HG03342 (cell line): ENCODE data around the gene C16orf54.
"Not testable (repeated sequence)": the region's sequence is repeated elsewhere in the genome, so short reads cannot be mapped to it uniquely, and the experiment has no call there.

Experiments
- ATAC-seq: cut with Tn5 transposase; IDR thresholded peaks from one replicate; pipeline ENCODE4 v1.9.1; 2021; ENCODE audit warnings: mild to moderate bottlenecking, moderate library complexity; ENCODE audit not compliant: unreplicated experiment

Gene C16orf54

DNA sequence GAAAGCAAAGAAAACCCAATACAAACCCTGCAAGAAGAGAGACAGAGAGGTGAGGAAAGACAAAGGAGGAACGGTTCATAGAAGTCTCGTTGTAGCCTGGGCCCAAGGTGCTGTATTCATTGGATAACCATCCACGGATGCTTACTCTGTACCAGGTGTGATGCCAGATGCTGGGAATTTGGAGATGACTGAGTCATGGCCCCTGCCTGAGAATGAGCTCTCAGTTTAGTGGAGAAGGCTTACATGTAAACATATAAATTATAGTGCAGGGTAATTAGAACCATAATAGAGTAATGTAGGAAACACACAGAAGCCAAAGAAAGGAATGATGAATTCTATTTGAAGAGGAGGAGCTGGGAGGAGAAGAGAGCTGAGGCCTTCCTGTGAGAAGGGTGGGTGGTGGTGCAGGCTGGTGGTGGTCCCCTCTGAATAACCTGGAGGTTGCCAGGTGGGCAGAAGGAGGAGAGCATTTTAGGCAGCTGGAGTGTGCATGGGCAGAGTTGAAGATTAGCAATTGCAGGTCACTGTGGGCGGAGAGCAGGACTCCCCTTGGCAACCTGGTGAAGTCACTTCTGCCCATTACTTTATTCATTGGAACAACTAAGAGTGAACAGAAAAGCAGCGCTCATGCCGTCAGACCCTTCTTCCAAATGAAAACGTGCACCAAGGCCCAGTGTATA is 24.6 kb upstream of the C16orf54 start:
- no peak for ATAC-seq

DNA sequence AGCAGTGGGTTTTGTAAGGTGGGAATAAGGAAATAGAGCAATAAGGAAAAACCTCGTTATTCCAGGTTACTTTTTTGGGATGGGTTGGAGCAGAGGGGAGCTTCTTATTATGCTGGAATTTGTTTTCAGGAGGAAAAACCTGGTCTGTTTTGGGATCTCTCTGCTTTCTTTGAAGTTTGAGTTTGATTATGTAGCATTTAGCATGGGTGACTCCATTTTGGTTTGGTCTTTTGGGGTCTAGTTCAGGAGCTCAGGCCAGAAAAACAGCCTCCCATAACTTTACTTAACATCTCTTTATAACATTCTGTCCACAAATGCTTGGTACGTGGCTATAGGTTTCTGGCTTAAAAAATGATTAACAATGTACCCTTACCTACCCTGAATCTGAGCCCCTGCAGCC is 23.7 kb upstream of the C16orf54 start:
- ATAC-seq = no peak

DNA sequence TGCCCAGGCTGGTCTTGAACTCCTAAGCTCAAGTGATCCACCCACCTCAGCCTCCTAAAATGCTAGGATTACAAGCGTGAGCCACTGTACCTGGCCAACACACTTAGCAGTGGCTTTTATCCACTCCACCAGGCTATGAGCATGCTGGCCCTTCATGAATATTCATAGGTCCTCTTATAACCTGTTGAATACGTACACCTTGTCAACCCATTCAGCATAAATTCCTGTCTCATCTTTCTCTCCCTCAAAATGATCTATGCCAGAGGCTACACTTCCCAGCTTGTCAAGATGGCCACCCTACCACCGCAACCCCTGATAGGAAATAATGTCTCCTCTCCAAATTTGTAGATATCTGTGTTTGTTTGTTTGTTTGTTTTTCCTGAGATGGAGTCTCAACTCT is 21.3 kb upstream of the C16orf54 start:
- ATAC-seq = no peak

DNA sequence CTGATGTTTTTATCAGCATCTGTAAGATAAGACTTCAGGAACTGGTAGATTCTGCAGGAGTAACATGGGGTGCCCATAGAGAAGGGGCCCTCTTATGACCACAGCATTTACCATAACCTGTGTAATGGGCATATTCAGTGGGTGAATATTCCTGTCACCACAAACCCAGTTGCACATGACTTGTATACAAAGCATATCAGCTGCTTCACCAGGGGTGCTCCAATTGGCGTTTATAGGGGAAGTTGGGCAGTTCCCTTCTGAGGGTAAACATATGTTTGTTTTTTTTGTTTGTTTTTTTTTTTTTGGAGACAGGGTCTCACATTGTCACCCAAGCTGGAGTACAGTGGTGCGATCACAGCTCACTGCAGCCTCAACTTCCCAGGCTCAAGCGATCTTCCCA is 20.8 kb upstream of the C16orf54 start:
- ATAC-seq = no peak

DNA sequence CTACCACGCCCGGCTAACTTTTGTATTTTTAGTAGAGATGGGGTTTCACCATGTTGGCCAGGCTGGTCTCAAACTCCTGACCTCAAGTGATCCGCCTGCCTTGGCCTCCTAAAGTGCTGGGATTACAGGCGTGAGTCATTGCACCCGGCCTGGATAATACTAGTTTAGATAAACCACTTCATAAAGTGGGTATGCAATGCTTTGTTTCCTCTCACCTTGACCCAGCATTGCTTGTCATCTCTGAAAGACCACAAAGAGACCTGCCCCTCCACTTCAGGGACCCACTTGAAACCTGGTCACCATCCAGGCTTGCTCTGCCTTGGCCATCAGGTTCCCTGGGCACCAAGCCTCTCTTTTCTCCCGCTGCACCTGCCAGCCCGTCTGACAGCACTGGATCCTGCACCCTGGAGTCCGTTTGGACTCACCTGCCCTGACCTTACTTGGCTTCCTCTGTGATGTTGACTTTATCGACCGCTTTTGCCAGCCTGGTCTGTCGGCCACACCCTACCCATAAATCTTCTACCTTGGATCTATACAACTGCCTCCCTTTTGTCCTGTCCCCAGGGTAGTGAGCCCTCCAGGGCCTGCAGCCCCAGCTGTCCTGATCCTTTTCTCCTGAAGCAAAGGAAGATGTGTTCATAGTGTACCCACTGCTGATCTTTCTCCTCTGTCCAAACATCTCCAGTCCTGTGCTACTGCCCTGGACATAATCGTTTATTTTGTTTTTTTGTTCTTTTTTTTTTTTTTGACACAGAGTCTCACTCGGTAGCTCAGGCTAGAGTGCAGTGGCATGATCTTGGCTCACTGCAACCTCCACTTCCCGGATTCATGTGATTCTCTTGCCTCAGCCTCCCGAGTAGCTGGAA is 19.6 kb upstream of the C16orf54 start:
- no peak for ATAC-seq

DNA sequence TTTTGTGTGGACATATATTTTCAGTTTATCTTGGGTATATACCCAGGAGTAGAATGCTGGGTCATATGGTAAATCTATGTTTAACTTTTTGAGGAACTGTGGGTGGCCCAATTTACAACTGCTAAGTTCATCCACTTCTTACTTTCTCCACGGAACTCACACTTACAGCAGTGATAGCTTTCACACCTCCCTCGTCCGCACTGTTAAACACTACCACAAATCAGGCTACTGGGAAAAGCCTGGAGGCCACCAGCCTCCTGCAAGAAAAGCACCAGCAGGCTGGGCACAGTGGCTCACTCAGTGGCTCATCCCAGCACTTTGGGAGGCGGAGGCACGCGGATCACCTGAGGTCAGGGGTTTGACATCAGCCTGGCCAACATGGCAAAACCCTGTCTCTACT is 17.5 kb upstream of the C16orf54 start:
- ATAC-seq = no peak

DNA sequence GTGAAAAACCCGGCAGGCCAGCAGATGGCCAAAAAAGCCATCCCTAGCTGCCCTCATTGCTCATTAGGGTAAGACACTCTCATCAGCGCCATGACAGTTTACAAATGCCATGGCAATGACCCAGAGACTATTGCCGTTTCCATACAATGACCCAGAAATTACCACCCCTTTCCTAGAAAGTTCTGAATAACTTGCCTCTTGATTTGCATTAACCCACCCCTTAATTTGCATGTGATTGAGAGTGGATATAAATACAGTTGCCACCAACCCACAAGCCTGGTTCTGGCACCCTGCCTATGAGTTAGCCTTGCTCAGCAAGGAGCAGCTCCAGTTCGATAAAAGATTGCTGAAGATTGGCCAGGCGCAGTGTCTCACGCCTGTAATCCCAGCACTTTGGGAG is 16.1 kb upstream of the C16orf54 start:
- no peak for ATAC-seq

DNA sequence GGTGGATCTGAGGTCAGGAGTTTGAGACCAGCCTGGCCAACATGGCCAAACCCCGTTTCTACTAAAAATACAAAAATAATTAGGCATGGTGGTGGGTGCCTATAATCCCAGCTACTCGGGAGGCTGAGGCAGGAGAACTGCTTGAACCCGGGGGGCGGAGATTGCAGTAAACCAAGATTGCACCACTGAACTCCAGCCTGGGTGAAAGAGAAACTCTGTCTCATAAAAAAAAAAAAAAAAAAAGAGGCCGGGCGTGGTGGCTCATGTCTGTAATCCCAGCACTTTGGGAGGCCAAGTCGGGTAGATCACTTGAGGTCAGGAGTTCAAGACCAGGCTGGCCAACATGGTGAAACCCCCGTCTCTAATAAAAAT is 15.5 kb upstream of the C16orf54 start:
- ATAC-seq = not testable (repeated sequence)

DNA sequence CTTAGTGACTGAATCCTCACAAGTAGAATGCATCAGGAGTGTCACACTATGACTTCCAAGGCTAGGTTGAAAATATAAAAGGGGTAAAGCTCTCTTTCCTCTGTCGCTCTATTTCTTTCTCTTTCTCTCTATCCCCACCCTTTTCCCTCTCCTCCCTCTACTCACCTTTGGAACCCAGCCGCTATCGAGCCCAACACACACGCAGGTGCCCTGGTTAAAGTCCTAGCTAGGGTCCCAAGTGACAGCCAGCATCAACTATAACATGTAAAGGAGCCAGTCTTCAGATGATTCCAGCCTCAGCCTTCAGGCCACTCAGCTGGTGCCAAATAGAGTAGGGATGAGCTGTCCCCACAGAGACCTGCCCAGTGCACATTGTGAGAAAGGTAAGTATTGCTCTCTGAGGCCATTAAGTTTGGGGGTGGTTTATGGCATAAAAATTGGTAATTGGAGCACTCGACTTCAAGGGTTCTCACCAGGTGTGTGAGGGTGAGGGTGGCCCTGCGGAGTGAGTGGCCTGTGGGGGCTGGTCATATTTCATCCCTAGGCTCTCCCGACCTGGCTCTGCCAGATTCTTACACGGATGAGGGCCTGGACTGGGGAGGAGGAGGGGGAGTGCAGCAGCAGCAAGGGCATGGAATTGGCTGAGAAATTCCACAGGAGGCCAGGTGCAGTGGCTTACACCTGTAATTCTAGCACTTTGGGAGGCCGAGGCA is 14.9 kb upstream of the C16orf54 start:
- no peak for ATAC-seq

DNA sequence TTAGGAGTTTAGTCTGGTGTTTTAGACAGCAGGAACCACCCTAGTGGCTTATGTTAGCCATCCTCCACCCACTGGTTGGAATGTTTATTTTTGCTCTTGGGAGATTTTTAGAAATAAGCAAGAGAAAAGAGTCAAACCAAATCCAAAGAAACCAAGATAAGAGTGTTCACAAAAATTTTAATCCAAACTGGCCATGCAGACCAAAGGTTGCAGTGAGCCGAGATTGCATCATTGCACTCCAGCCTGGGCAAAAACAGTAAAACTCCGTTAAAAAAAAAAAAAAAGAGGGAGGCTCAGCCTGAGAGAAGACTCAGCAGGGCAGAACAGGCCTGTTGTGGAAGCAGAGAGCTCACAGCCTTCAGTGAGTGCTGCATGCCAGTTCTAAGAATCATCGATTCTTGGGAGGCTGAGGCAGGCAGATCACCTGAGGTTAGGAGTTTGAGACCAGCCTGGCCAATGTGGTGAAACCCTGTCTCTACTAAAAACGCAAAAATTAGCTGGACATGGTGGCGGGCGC is 12.2 kb upstream of the C16orf54 start:
- ATAC-seq = no peak

DNA sequence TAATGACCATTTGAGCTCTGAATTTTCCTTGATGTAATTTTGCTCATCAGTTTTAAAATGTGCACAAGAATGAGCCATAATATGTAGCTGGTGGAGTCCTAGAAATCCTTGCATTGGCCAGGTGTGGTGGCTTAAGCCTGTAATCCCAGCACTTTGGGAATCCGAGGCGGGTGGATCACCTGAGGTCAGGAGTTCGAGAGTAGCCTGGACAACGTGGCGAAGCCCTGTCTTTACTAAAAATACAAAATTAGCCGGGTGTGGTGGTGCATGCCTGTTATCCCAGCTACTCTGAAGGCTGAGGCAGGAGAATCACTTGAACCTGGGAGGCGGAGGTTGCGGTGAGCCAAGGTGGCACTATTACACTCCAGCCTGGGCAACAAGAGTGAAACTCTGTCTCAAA is 11.3 kb upstream of the C16orf54 start:
- ATAC-seq = not testable (repeated sequence)

DNA sequence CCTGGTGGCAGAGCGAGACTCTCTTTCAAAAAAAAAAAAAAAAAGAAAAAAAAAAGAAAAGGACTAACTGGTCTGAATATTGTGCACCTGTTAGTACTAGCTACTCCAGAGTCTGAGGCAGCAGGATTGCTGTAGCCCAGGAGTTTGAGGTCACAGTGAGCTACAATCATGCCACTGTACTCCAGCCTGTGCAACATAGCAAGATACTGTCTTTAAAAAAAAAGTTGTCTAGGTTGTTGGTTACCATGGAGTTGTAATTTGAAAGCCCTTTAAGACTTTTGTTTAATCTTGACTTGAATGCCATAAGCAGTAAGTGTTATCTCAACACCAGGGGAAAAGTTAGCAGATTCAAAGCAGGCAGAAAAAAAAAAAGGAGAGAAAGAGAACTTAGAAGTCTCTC is 10.9 kb upstream of the C16orf54 start:
- no peak for ATAC-seq

DNA sequence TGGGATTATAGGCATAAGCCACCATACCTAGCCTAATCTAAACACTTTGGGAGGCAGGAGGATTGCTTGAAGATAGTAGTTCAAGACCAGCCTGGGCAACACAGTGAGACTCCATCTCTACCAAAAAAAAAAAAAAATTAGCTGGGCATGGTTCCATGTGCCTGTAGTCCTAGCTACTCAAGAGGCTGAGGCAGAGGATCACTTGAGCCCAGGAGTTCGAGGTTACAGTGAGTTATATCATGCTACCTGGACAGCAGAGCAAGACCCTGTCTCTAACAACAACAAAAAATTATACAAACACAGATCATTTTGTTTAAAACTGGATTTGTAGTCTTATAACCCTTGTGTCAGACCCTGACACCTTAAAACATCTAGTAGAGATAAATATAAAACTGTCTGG is 7.7 kb upstream of the C16orf54 start:
- no peak for ATAC-seq

DNA sequence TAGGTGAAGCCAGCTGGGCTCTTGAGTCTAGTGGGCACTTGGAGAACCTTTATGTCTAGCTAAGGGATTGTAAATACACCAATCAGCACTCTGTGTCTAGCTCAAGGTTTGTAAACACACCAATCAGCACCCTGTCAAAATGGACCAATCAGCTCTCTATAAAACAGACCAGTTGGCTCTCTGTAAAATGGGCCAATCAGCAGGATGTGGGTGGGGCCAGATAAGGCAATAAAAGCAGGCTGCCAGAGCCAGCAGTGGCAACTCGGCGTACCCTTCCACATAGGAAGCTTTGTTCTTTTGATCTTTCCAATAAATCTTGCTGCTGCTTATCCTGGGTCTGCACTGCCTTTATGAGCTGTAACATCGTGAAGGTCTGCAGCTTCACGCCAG is 3.0 kb upstream of the C16orf54 start:
- ATAC-seq = not testable (repeated sequence)

DNA sequence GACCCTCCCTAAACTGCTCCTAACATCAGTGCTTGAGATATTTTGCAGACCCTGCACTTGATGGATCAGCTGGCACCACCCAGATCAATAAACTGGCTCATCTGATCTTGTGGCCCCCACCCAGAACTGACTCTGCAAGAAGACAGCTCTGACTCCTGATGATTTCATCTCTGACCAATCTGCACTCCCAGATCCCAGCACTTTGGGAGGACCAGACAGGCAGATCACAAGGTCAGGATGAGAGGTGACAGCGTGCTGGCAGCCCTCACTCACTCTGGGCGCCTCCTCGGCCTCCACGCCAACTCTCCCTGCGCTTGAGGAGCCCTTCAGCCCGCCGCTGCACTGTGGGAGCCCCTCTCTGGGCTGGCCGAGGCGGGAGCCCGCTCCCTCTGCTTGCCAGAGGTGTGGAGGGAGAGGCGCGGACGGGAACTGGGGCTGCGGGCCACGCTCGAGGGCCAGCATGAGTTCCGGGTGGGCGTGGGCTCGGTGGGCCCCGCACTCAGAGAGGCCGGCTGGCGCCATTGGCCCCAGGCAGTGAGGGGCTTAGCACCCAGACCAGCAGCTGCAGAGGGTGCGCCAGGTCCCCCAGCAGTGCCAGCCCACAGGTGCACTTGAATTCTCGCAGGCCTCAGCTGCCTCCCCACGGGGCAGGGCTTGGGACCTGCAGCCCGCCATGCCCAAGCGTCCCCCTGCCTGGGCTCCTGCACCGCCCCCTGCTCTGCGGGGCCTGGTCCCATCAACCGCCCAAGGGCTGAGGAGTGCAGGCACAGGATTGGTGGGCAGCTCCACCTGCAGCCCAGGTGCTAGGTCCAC is 2.4 kb upstream of the C16orf54 start:
- no peak for ATAC-seq

DNA sequence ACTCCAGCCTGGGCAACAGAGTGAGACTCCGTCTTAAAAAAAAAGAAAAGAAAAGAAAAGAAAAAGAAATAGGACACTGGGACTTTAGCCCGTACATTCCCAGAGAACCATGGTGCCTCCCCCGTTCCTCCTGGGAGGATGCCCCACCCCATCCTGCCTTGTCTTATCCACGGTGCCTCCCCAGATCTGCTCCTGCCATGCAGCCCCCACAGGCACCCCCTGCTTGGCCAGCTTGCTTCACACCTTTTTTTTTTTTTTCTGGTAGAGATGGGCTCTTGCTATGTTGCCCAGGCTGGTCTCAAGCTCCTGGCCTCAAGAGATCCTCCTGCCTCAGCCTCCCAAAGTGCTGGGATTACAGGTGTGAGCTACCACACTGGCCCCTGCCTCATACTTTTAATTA is 728 bp upstream of the C16orf54 start:
- ATAC-seq = not testable (repeated sequence)

DNA sequence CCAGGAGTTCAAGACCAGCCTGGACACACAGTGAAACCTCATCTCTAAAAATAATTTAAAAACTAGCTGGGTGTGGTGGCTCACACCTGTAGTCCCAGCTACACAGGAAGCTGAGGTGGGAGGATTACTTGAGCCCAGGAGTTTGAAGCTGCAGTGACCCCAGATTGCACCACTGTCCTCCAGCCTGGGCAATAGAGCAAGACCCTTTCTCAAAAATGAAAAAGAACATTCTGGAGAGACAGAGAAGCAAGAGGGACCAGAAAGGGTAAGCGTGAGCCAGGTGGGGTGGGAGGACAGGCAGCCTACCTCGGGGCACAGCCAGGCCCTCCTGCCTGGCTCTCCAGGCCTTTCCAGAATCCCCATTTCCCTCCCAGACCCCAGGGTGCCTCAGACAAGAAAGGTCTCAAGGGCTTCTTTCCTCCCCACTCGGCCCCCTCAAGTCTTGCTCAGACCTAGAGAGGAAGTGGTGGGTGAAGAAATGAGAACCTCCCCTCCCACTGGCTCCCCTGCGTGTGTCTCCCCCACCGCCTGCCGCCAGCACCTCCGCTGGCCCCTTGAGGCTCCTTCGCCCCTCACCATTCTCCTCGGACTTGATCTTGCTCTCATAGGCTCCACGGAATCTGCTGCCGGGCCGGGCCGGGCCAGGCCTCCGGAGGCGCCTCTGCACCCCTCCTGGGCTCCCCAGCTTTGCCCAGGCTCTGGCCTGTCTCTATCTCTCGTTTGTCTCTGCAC is 503 bp downstream of the C16orf54 start:
- ATAC-seq = peak; percentile 39

DNA sequence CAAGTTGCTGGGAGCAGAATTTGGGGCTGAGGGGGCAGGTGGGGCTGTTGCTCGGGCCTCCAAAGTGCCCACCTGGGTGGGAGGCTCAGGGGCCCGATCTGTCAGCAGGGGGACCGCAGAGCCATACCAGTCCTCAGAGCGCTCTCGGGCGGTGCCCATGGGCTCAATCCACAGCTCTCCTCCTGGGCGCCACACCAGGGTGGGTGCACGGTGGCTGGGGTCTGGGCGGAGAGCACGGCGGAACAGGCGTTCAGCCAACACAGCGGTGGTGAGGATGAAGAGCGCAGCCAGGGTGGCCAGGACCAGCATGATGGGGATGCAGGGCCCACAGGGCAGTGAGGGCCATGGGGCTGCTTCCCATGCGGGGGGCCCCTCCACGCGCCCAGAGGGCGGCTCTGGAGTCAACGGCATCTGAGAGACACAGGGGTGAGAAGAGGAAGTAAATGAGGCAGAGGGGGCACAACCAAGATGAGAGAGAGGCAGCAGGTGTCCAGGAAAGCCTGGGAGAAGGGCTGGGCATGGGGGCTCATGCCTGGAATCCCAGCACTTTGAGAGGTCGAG is 1.2 kb downstream of the C16orf54 start:
- no peak for ATAC-seq

DNA sequence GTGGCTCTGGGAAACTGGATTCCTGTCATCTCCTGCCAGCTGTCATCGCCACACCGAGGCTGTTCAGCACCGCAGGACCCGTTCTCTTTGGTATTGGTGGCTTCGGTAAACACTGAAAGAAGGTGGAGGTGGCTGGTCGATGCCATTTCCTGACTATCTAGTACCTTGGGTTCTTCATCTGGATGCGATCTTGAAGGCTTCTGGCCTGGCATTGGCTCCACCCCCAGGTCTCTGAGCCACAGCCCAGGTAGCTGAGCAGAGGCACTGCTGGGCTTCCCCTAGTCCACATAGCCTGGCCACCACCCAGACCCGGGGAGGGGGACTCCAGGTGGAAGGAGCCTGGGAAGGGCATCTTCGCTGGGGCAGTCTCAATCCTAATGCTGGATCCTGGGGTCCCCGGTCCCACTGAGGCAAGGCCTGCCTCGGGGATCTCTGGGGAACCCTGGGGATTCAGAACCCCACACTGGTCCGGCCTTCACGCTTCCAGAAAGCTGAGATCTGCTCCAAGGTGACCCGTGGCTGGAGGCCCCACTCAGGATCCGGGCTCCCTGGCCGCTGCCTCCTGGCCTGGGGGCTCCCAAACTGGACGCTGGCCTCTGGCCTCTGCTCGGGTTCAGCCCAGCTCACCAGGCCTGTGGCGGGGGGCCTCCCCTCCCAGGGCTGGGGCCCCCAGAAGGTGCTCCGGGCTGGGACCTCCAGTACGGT is 1.8 kb downstream of the C16orf54 start:
- ATAC-seq = no peak
